B cell (primary cell): ENCODE measurements around the gene BMF. TPM values are rescaled to one million over a fixed set of nuclear protein-coding genes. Genes with fewer than 3 reads are reported as not detected.

Experiments used
- ATAC-seq: fragments of 200-7000 bp; cut with Tn5 transposase; one replicate; pipeline ENCODE4 v1.10.0; 2021; ENCODE audit warnings: low read depth, mild to moderate bottlenecking, moderate number of reproducible peaks, moderate library complexity
- CTCF ChIA-PET: fragments of 350-600 bp; sonication (Branson Sonifier 250); formaldehyde crosslinking; loops from one replicate; lab custom pipeline; 2021; ENCODE audit warnings: antibody characterized with exemption, inconsistent platforms; lab: Charles Lee
- POLR2A ChIA-PET: fragments of 350-600 bp; sonication (Branson Sonifier 250); formaldehyde crosslinking; loops from one replicate; lab custom pipeline; 2021; ENCODE audit warnings: antibody characterized with exemption; lab: Charles Lee
- DNase-seq: peaks from one replicate; pipeline ENCODE4 v3.0.0; 2013
- H2AFZ ChIP-seq: 2 replicates; pipeline ENCODE4 v1.6.1; 2012; ENCODE audit warnings: mild to moderate bottlenecking, low read depth, low read length; ENCODE audit not compliant: insufficient read depth, poor library complexity, severe bottlenecking
- H3K27ac ChIP-seq, 2 donors: 1 replicate in 1 of 2; 2 replicates in 1 of 2; pipeline ENCODE4 v1.5.1; 2012 to 2013; ENCODE audit warnings: low read length in 2 of 2, mild to moderate bottlenecking in 2 of 2, moderate library complexity in 1 of 2
- H3K27me3 ChIP-seq, 4 experiments: fragments of 200-600 bp in 1 of 4; sonication (generic) in 1 of 4; replicated peaks in 1 of 4; 1 replicate in 2 of 4; 2 replicates in 2 of 4; pipeline versions ENCODE4 v1.6.1 to v1.7.0; 2013 to 2016; ENCODE audit warnings: low read length in 3 of 4, mild to moderate bottlenecking in 2 of 4, mixed read lengths in 1 of 4, moderate library complexity in 1 of 4; ENCODE audit not compliant: insufficient read depth in 4 of 4, control insufficient read depth in 3 of 4; ENCODE audit errors: control extremely low read depth in 1 of 4
- H3K36me3 ChIP-seq, 2 experiments: replicated peaks in 1 of 2; 1 replicate in 1 of 2; 2 replicates in 1 of 2; pipeline versions ENCODE4 v1.6.1 to v1.7.1; 2013; ENCODE audit warnings: low read length in 1 of 2; ENCODE audit not compliant: insufficient read depth in 2 of 2, control insufficient read depth in 1 of 2; ENCODE audit errors: control extremely low read depth in 1 of 2, extremely low read depth in 1 of 2
- H3K4me1 ChIP-seq, 2 donors: fragments of 200-600 bp in 1 of 2; sonication (generic) in 1 of 2; 1 replicate in 1 of 2; 2 replicates in 1 of 2; pipeline versions ENCODE4 v1.5.1 to v1.6.1; 2013 to 2017; ENCODE audit warnings: low read length in 2 of 2; ENCODE audit not compliant: control insufficient read depth in 2 of 2, insufficient read depth in 2 of 2
- H3K4me2 ChIP-seq: replicated peaks from 2 replicates; pipeline ENCODE3; 2012; ENCODE audit warnings: mild to moderate bottlenecking, low read depth, low read length; ENCODE audit not compliant: poor library complexity, severe bottlenecking
- H3K4me3 ChIP-seq, 5 experiments: fragments of 200-600 bp in 1 of 5; sonication (generic) in 1 of 5; 1 replicate in 3 of 5; 2 replicates in 2 of 5; pipeline versions ENCODE4 v1.5.1 to v1.7.0; 2011 to 2016; ENCODE audit warnings: low read length in 4 of 5, mild to moderate bottlenecking in 4 of 5, low read depth in 2 of 5, control low read depth in 1 of 5, moderate library complexity in 1 of 5; ENCODE audit not compliant: insufficient read depth in 1 of 5; ENCODE audit errors: control extremely low read depth in 1 of 5, extremely low read depth in 1 of 5
- H3K79me2 ChIP-seq: fragments of 200-600 bp; sonication (generic); one replicate; pipeline ENCODE4 v1.6.0; 2016; ENCODE audit warnings: low read length; ENCODE audit not compliant: control insufficient read depth, insufficient read depth
- H3K9ac ChIP-seq: fragments of 200-600 bp; sonication (generic); 2 replicates; pipeline ENCODE4 v1.6.1; 2017; ENCODE audit warnings: mild to moderate bottlenecking, low read length, moderate library complexity
- H3K9me3 ChIP-seq, 3 donors: one replicate each; pipeline versions ENCODE4 v1.6.1 to v1.7.1; 2013; ENCODE audit warnings: low read length in 2 of 3; ENCODE audit not compliant: control insufficient read depth in 2 of 3, insufficient read depth in 1 of 3; ENCODE audit errors: control extremely low read depth in 1 of 3
- H4K20me1 ChIP-seq: 2 replicates; pipeline ENCODE4 v1.6.0; 2012; ENCODE audit warnings: mild to moderate bottlenecking, low read length; ENCODE audit not compliant: insufficient read depth, control insufficient read depth, poor library complexity, severe bottlenecking
- H3K27ac Mint-ChIP-seq: one replicate; pipeline ENCODE4 v1.8.0; 2021; ENCODE audit warnings: mixed read lengths
- H3K27me3 Mint-ChIP-seq: one replicate; pipeline ENCODE4 v1.8.0; 2021; ENCODE audit warnings: mixed read lengths
- H3K4me1 Mint-ChIP-seq: one replicate; pipeline ENCODE4 v1.8.0; 2021; ENCODE audit warnings: mixed read lengths
- H3K4me3 Mint-ChIP-seq: one replicate; pipeline ENCODE4 v1.8.0; 2021; ENCODE audit warnings: mixed read lengths
- H3K9me3 Mint-ChIP-seq: one replicate; pipeline ENCODE4 v1.8.0; 2022; ENCODE audit warnings: mixed read lengths; ENCODE audit not compliant: insufficient read depth
- EZH2 ChIP-seq: IDR thresholded peaks from 2 replicates; pipeline ENCODE4 v1.6.1; 2012; ENCODE audit warnings: borderline replicate concordance, low read depth, mild to moderate bottlenecking, moderate library complexity, low read length; ENCODE audit not compliant: insufficient read depth, poor library complexity, severe bottlenecking
- WGBS: methylation state at CpG from one replicate; pipeline ENCODE4 v1.1.5; 2013; ENCODE audit warnings: missing lambda C conversion rate; ENCODE audit not compliant: insufficient coverage; 5-methylcytosine and 5-hydroxymethylcytosine counted together
- intact Hi-C: fragments of 100-400 bp; cut with micrococcal nuclease; formaldehyde crosslinking; loops from one replicate; pipeline ENCODE4 v1.10.0; 2022
- polyA plus RNA-seq: library from polyadenylated mRNA; depleted of rRNA; stranded (reverse); fragments of >200 nt; gene quantifications from 2 replicates; pipeline ENCODE4 v1.2.3, GENCODE V29; 2012
- total RNA-seq, 2 donors: library from RNA; stranded (reverse); fragments of 120-200 nt in 1 of 2; gene quantifications; 1 replicate in 1 of 2; 2 replicates in 1 of 2; pipeline versions ENCODE4 v1.2.3 to v1.2.4, GENCODE V29; 2013 to 2022
- TF ChIP-seq, protein P1 (sequence below): fragments of 200-600 bp; IDR thresholded peaks from one replicate; pipeline ENCODE4 v1.8.0; 2022; ENCODE audit warnings: antibody characterized with exemption, mild to moderate bottlenecking

BMF gene
- total and polyA plus RNA-seq, 2 donors (not counting 1 experiment from before 2014, with no cell fraction given), result 43.2 to 343 TPM

DNA sequence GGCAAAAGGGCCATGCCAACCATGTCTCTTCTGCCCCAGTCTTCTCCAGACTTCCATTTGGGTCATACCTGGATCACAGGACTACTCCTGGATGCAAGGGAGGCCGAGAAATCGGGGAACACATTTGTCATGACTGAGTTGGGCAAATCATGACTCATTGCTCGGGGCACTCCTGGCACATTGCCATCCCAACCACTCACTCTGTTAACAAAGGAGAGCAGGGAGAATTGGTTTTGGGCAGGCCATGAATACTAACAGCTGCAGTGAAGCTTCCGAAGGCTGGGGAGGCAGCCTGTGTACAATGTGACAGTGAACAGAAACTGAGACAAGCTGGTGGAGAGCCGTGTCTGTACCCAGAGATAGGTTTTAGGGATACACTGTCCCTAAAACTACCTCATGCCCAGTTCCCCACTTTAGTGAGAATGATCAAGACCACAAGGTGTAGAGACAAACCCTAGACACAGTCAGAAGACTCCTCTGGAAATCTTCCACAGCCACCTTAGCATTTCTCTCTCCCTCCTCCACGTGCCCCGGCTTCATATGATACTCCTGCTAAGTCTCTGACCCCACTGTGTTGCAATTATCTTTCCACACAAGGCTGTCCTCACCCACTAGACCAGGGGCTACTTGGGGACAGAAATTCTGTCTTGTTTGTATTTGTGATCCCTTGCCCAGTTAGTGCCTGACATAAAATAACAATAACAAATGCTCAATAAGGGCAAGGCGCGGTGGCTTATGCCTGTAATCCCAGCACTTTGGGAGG, 41.7 kb upstream of the BMF start:
- ChIA-PET POLR2A (no interaction called here), CTCF (interaction anchor here (1.1 kb wide), 1 partner anchor 67 kb away, joined by 3 read pairs; no protein-coding TSS in a partner anchor)
- Histone ChIP-seq H3K27ac (no peak overlapping the region), H4K20me1 (no peaks in the 10 kb centered on the region), H2AFZ (no peak overlapping the region), H3K36me3 (no peaks in the 10 kb centered on the region), H3K79me2 (no peaks in the 10 kb centered on the region), H3K9me3 (no peaks in the 10 kb centered on the region), H3K9ac (no peak overlapping the region), H3K4me1 (no peaks in the 10 kb centered on the region), H3K4me3 (no peak overlapping the region), H3K27me3 (peaks cover 0 to 2% (median 0%) of the 10 kb centered on the region in 4 experiments), H3K4me2 (no peak overlapping the region)
- TF ChIP-seq EZH2, result no peak
- no peak for ATAC-seq
- 60% methylated on average over 1 of the region's 9 CpGs for WGBS
- no peaks in the 10 kb centered on the region for H3K27me3 Mint-ChIP-seq
- H3K4me3 Mint-ChIP-seq, result no peak overlapping the region
- DNase-seq, result no peak
- H3K4me1 Mint-ChIP-seq, result no peaks in the 10 kb centered on the region
- no peak overlapping the region for H3K27ac Mint-ChIP-seq
- H3K9me3 Mint-ChIP-seq, result no peaks in the 10 kb centered on the region
- intact Hi-C loops, result no loop called here

DNA sequence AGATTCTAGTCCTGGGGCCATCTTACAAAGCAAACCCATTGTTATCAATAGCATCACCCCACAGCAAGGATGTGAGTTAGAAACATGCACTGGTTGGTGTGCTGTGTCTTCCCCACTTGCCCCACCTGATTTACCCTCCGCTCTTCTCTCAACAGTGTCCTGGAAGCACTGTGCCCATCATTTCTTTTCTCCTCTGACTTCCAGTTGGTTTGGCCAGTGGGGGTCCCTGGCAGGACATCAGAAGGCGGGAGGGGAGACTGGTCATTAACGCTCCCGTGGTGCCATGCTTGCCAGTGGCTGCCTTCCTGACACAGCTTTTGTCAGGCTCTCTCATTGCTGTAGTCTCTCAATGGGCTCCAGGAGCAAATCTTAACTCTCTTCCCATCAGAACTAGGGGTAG, 40.7 kb upstream of the BMF start:
- intact Hi-C loops, result no loop called here
- Histone ChIP-seq H3K36me3 (no peaks in the 10 kb centered on the region), H3K9me3 (no peaks in the 10 kb centered on the region), H2AFZ (no peak overlapping the region), H3K4me2 (no peak overlapping the region), H3K27me3 (peaks cover 0 to 2% (median 0%) of the 10 kb centered on the region in 4 experiments), H3K79me2 (no peaks in the 10 kb centered on the region), H4K20me1 (no peaks in the 10 kb centered on the region), H3K4me3 (no peak overlapping the region), H3K4me1 (no peaks in the 10 kb centered on the region), H3K27ac (no peak overlapping the region), H3K9ac (no peak overlapping the region)
- Mint-ChIP-seq H3K4me1 (no peaks in the 10 kb centered on the region), H3K27me3 (no peaks in the 10 kb centered on the region), H3K27ac (no peak overlapping the region), H3K9me3 (no peaks in the 10 kb centered on the region), H3K4me3 (no peak overlapping the region)
- TF ChIP-seq EZH2, result no peak
- TF ChIP-seq, protein P1, sequence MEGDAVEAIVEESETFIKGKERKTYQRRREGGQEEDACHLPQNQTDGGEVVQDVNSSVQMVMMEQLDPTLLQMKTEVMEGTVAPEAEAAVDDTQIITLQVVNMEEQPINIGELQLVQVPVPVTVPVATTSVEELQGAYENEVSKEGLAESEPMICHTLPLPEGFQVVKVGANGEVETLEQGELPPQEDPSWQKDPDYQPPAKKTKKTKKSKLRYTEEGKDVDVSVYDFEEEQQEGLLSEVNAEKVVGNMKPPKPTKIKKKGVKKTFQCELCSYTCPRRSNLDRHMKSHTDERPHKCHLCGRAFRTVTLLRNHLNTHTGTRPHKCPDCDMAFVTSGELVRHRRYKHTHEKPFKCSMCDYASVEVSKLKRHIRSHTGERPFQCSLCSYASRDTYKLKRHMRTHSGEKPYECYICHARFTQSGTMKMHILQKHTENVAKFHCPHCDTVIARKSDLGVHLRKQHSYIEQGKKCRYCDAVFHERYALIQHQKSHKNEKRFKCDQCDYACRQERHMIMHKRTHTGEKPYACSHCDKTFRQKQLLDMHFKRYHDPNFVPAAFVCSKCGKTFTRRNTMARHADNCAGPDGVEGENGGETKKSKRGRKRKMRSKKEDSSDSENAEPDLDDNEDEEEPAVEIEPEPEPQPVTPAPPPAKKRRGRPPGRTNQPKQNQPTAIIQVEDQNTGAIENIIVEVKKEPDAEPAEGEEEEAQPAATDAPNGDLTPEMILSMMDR, result no peak
- POLR2A ChIA-PET, result no interaction called here
- WGBS, result 100% methylated on average over 4 of the region's 4 CpGs
- CTCF ChIA-PET, result interaction anchor here (0.6 to 1.1 kb wide), 2 partner anchors 68 to 104 kb away, joined by 3 read pairs; no protein-coding TSS in a partner anchor
- ATAC-seq, result no peak
- no peak for DNase-seq
